Endothelial cell (in vitro differentiated cells): ENCODE measurements around the gene WDR36. TPM values are rescaled to one million over a fixed set of nuclear protein-coding genes. Genes with fewer than 3 reads are reported as not detected.

ENCODE experiments used
- DNase-seq: peaks from one replicate; pipeline ENCODE4 v3.0.0; 2021; ENCODE audit warnings: low spot score
- H3K27ac Mint-ChIP-seq: one replicate; pipeline ENCODE4 v1.8.0; 2021; ENCODE audit warnings: mixed read lengths, inconsistent platforms; ENCODE audit not compliant: unreplicated experiment
- H3K27me3 Mint-ChIP-seq: one replicate; pipeline ENCODE4 v1.8.0; 2021; ENCODE audit warnings: mild to moderate bottlenecking, moderate library complexity, mixed read lengths, inconsistent platforms; ENCODE audit not compliant: unreplicated experiment
- H3K36me3 Mint-ChIP-seq: one replicate; pipeline ENCODE4 v1.8.0; 2021; ENCODE audit warnings: mild to moderate bottlenecking, low read depth, mixed read lengths, inconsistent platforms; ENCODE audit not compliant: unreplicated experiment
- H3K4me1 Mint-ChIP-seq: one replicate; pipeline ENCODE4 v1.8.0; 2021; ENCODE audit warnings: mild to moderate bottlenecking, mixed read lengths, inconsistent platforms; ENCODE audit not compliant: unreplicated experiment
- H3K4me3 Mint-ChIP-seq: one replicate; pipeline ENCODE4 v1.8.0; 2021; ENCODE audit warnings: mild to moderate bottlenecking, mixed read lengths, inconsistent platforms; ENCODE audit not compliant: unreplicated experiment
- H3K9me3 Mint-ChIP-seq: one replicate; pipeline ENCODE4 v1.8.0; 2021; ENCODE audit warnings: mixed read lengths, inconsistent platforms; ENCODE audit not compliant: unreplicated experiment
- CTCF ChIP-seq: fragments of 200-600 bp; sonication (generic); IDR thresholded peaks from one replicate; pipeline ENCODE4 v1.5.0; 2021; ENCODE audit warnings: antibody characterized with exemption; ENCODE audit not compliant: unreplicated experiment
- total RNA-seq: library from RNA; stranded (reverse); fragmentation: NEBNext Ultra II Directional; extraction: Animal tissue kit (Norgen Biotek cat#: 25700); gene quantifications from one replicate; pipeline ENCODE4 v1.2.1, GENCODE V29; 2021; ENCODE audit not compliant: unreplicated experiment

WDR36 gene
- total RNA-seq, 1 donor from 2014 or later: 25.2 TPM

- Mint-ChIP-seq H3K27me3 (no peaks in the 10 kb centered on the region), H3K4me3 (no peak overlapping the region), H3K27ac (no peak overlapping the region), H3K36me3 (peaks cover 8% of the 10 kb centered on the region), H3K4me1 (peaks cover 15% of the 10 kb centered on the region), H3K9me3 (no peaks in the 10 kb centered on the region)
- DNase-seq: no peak
- TF ChIP-seq CTCF: no peak
Observed at GRCh38 chr5:111095982-111096381, 3.8 kb downstream of the WDR36 start.

GRCh38 chr5:111099058-111099778 is 7.1 kb downstream of the WDR36 start:
- no peaks in the 10 kb centered on the region for H3K9me3 Mint-ChIP-seq
- DNase-seq: no peak
- H3K27me3 Mint-ChIP-seq: no peaks in the 10 kb centered on the region
- H3K4me3 Mint-ChIP-seq: no peak overlapping the region
- H3K4me1 Mint-ChIP-seq: peaks cover under 1% of the 10 kb centered on the region
- H3K27ac Mint-ChIP-seq: no peak overlapping the region
- H3K36me3 Mint-ChIP-seq: peaks cover 6% of the 10 kb centered on the region
- TF ChIP-seq CTCF: no peak

GRCh38 chr5:111106320-111106948 is 14.3 kb downstream of the WDR36 start:
- no peak overlapping the region for H3K27ac Mint-ChIP-seq
- H3K4me1 Mint-ChIP-seq: no peaks in the 10 kb centered on the region
- H3K9me3 Mint-ChIP-seq: no peaks in the 10 kb centered on the region
- no peak for TF ChIP-seq CTCF
- H3K4me3 Mint-ChIP-seq: no peak overlapping the region
- no peak for DNase-seq
- peaks cover 6% of the 10 kb centered on the region for H3K36me3 Mint-ChIP-seq
- no peaks in the 10 kb centered on the region for H3K27me3 Mint-ChIP-seq

- Mint-ChIP-seq H3K4me3 (no peak overlapping the region), H3K27me3 (no peaks in the 10 kb centered on the region), H3K9me3 (no peaks in the 10 kb centered on the region), H3K27ac (no peak overlapping the region), H3K36me3 (peaks cover 6% of the 10 kb centered on the region), H3K4me1 (no peaks in the 10 kb centered on the region)
- no peak for TF ChIP-seq CTCF
- DNase-seq: no peak
Observed at GRCh38 chr5:111107371-111107770, 15.2 kb downstream of the WDR36 start.

GRCh38 chr5:111111956-111112355 is 19.8 kb downstream of the WDR36 start:
- Mint-ChIP-seq H3K9me3 (no peaks in the 10 kb centered on the region), H3K36me3 (peaks cover 3% of the 10 kb centered on the region), H3K27ac (no peak overlapping the region), H3K4me3 (no peak overlapping the region), H3K27me3 (no peaks in the 10 kb centered on the region), H3K4me1 (peaks cover 1% of the 10 kb centered on the region)
- no peak for TF ChIP-seq CTCF
- no peak for DNase-seq
